NK-92 treated with Interleukin-12 subunit alpha and Interleukin-12 subunit beta, amount 100 ng/mL, for 24 hours (cell line): ENCODE results near the gene TBC1D16.

ENCODE experiments used
- DNase-seq: peaks from one replicate; lab custom pipeline; 2025; lab: John Stamatoyannopoulos, UW

TBC1D16 gene

DNA sequence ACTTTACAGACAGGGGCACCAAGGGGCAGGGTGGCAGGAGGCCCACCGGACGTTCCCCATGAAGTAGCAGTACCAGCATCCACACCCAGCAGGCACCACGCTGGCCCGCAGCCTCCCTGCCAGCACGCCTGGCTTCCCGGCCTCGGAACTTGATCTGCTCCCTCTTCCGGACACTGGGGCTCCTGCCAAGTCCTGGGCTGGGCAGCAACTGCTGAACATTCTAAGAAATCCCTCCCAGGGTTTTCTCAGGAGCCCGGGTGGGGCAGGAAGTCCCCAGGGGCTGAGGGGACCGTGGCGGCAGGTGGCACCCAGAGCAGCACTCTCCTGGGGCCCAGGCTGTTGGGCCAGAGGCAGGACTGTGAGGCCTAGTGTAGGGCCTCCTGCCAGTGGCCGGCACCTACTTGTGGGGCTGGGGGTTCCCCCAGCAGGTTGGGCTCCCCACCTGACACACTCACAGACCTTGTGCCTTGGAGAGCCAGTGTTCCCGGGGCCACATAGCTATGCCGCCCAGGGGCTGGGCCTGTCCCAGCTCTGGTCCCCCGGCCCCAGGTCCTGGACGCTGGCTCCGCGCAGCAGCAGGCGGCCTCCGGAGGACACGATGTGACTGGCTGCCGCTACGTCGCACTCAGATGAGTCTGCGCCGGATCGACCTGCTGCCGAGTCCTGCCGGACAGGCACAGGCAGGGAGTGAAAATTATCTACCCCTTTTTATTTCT is 110.3 kb downstream of the TBC1D16 start:
- DNase-seq, result no peak

DNA sequence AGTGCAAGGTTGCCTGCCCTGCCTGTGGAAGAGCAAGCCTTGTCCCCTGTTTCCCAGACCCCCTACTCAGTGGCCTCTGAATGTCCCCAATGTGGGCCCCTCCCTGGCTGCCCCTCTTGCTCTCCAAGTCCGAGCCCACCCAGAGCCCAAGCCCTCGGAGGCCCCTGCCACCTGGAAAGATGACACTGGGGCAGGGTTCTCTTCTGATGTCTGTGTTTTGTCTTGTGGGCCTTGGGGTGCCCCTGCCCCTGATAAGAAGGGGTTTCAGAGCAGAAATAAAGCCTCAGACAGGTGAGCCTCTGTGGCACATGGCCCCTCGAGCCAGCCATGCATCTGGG is 111.1 kb downstream of the TBC1D16 start:
- DNase-seq, result no peak

DNA sequence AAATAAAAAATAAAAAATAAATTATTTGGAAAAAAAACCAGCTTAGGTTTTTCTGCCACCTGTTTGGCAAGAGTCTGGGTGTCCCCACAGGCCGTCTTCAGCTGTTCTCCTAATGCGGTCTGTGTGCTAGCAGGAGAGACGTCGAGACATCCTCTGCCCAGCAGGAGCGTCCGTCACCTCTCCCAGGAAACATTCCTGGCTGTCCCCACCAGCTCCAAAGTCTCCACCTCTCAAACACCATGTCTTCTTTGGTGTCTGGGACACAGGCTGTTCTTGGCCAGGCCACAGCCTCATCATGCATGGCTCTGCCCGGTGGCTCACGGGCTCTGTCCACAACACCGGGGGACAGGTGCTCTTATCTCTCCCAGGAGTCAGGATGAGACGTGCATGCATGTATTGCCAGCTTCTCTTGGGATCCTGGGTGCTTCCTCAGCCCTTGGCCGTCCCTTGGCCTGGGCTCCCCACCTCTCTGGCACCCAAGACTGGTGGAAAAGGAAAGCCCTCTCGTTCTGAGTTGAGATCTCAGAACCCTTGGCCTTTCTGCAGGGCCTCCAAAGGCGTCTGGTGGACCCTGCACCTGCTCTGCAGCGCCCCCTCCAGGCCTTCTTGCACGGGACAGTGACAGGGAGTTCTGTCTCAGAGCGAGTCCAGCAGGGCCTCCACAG is 111.6 kb downstream of the TBC1D16 start:
- DNase-seq, result no peak

DNA sequence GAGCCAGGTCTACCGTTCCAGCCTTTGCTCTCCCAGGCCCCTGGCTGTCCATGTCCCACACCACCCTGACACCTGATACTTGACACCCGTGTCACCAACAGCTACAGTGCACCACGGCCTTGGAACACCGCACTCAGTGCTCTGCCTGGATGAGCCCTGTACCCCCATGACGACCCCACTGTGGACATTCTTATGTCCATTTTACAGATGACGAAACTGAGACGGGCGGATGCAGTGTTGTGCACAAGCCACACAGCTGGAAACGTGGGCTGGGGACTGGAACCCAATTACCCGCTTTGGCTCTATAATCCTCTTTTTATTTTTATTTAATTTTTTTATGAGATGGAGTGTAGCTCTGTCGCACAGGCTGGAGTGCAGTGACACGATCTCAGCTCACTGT is 112.9 kb downstream of the TBC1D16 start:
- DNase-seq, result no peak

DNA sequence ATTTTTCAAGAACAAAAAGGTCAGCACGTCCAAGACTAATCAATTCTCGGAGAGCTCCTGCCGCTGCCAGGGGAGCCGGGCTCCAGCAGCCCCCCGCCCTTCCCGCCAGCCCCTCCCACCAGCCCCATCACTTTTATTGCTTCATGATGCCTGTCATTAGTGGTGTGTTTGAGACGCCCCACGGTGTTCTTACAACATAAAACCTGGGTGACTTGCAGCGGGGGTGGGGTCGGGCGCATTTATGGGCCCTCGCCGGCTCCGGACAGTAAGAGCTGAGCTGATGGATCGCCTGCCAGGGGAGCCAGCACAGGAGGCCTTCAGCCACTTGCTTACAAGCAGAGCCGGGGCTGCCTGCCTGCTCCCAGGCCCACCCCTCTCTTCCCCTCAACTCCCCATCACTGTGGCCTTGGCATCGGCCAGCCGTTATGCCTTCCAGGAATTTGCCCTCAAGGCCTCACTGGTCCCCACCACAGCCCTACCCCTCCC is 113.5 kb downstream of the TBC1D16 start:
- DNase-seq, result no peak

DNA sequence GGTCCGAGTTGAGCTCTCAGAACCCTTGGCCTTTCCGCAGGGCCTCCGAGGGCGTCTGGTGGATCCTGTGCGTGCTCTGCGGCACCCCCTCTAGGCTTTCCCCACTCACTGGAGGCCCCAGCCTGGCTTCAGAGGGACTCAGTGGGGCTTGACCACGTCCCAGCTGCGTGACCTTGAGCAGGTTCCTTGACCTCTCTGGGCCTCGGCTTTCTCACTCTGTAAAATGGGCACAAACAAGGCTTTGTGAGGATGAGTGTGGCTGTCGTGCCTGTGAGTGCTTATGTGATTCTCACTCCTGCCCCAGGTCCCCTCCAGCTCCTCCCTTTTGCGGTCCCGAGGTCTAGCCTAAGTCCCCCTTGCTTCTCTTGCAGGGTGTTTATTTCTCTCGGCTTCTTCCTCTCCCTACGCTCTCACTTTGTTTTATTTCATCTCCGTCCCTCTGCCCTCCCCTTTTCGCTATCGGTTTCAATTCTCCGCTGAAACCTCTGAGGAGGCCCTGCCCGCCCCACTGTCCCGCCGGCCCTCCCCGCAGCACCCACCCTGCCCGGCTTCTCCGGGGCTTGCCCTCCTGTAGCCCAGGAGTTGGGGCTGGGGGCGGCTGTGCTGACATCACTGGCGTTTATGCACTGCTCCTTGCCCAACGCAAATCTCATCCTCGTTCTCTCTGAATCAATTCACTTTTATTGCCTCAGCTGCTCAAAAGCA is 114.1 kb downstream of the TBC1D16 start:
- no peak for DNase-seq

DNA sequence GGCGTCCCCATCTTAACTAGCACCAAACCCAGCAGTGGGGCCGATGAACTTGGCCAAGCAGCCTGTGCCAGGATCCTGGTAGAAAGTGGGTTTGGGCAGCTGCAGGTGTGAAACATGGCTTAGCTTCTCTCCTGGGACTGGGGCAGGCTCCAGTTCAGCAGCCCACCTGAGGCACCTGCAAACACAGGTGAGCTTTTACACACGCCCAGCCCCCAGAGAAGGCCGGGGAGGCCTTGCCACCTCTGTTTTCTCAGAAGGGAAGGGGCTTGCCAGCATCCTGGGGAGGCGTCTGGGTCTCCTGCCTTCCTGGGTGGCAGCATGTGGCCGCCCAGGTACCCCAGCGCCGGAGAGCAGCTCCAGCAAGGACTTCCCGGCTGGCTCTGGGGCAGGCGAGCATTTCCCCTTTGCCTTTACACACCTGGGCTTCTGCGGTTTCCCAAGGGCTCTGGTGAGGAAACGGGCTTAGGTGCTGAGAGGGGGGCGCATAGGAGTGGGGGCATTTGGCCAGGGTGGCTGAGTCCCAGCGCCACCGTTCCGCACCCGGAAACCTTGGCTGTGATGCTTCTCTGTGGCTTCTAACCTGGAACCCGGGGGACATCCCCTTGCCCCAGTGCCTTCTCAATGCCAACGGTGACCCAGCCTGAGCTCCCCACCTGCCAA is 114.8 kb downstream of the TBC1D16 start:
- no peak for DNase-seq

DNA sequence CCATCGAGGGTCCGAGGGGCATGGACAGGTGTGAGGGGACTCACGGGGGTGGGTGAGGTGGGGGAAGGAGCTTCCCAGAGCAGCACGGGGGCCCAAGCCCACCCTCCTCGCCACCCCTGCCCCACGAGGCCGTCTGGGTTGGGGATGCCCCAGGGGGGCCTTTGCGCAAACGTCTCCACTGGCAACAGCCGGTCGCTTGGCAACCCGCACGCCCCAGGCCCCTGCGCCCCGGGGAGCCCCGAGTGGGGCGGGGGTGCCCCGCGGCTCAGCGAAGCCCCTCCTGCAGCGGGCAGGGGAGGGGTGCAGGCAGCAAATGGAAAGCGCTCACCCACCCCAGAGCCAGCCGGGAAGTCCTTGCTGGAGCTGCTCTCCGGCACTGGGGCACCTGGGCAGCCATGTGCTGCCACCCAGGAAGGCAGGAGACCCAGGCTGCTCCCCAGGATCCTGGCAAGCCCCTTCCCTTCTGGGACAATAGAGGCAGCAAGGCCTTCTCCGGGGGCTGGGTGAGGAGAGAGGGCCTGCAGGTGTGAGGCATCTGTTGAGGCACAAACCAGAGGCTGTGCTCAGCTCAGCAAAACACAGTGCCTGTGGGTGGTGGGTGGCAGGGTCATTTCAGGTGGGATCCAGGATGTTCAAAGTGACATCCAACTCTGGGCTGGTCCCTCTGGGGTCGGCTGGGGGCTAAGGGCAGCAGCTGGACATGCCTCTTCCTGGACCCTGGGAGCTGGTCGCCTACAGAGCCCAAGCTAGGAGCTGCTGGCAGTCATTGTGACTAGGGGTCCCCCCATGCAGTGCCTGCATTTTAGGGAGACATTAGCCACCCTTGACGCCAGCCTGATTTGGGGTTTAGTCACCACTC is 115.6 kb downstream of the TBC1D16 start:
- DNase-seq, result no peak

DNA sequence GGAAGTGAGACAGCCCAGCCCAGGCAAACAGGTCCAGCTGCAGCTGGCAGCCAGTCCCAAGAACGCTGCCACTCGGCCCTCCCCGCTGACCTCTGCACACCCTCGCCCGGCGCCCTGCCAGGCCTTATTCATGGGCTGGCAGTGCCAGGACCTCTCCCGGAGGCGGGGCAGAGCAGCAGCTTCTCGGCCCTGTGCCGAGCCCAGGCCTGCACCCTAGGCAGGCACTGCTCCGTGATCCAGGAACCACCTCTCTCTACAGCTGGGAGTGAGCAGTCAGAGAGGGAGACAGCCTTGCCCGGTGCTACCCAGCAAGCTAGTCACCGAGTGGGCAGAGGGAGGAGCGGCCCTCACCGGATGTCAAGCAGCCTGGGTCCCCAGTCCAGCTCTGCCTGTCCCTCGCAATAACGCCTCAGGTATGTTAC is 116.5 kb downstream of the TBC1D16 start:
- DNase-seq, result no peak

DNA sequence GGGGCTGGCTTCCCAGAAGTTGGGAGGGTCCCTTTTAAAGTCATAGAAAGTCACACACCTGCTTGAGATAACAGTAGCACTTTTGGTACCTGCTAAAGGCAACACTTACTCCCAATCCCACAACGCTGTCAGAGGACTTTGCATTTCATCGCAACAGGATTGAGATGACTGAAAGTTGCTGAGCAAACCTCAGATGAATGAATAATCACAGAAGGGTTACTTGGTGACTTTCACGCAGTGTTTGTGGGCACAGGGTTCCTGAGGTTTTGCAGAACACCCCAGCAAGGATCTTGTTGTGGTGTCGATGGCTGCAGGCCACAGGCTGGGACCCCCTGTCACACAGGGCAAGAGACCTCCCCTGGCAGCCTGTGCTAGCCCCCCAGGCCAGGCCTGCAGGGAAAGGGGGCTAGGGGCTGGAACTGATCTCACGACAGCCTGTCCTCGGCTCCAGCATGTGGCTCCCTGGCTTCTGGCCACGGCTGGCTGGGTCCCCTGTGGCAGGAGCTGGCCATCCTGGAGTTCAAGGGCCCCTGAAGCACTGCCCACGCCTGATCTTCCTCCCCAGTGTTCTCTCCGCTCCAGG is 117.0 kb downstream of the TBC1D16 start:
- no peak for DNase-seq

DNA sequence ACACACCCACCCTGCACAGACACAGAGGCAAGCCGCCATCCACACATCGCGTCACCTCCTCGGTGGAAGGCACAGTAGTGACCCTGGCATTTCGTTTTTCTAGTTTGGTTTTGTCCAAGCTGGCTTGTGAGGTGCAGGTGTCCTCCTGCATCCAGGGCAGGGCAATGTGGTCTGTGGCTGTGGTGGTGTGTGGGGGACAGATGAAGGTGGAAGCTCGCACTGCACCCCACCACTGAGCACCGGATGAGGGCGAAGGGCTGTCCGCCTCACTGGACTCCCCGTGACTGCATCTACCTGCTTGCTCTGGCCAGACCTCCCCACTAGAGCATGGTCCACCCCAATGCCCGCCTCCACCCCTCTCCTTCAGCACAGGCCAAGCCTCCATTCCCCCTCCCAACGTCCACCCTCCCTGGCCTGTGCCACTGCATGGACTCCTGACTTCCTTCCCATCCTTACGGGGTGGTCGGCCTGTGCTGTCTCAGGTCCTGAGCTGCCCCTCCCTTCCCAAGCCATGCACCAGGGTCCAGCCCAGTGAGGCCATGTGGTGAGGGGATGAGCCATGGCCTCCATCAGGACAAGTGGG is 117.7 kb downstream of the TBC1D16 start:
- no peak for DNase-seq

DNA sequence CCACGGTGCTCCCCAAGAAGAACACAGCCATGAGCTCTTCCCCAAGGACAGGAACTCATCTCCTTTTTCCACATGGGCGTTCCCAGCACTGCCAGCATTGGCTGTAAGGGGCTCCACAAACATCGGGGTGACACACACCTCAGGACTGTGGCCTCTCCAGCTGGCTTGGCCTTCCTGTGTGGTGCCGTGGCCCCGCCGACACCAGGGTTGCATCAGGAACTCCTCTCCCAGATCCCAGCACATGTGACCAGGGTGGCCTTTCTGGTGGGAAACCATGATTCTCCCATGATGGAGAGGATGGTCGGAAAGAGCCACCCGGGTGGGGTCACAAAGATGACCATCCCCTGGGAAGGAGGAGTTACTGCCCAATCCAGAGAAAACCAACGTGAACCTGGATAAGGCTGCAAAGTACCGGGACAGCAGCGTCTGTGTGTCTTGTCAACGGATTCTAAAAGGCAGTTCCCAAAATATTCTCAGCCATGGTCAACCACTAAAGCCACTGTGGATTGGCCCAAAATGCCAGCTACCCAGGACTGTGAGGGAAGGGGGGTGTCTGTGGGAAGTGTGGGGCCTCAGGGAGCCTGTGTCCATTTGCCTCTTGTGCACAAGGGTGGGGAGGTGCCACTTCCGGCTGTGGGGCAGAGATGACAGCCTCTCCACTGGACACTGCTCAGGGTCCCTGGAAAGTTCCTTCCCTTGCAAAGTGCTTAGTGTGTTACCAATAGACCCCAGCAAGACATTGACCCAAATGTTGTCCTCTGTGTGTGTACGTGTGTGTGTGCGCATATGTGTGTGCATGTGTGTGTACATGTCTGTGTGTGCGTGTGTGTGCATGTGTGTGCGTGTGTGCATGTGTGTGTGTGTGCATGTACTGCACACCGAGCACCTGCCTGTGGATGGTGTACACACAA is 118.4 kb downstream of the TBC1D16 start:
- no peak for DNase-seq

DNA sequence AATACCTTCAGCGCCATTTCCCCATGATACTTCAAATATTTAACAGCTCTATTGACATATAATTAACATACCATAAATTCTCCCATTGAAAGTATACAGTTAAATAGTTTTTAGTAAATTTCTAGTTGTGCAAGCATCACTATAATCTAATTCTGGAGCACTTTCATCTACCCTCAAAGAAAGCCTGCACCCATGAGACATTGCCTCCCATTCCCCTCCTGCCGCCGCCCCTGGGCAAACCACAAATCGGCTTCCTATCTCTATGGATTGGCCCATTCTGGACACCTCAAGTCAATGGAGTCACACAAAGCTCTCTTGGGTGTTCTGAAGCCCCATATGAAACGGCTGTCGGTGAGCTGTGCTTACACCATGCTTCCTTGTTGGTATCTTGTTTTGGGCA is 119.2 kb downstream of the TBC1D16 start:
- no peak for DNase-seq

DNA sequence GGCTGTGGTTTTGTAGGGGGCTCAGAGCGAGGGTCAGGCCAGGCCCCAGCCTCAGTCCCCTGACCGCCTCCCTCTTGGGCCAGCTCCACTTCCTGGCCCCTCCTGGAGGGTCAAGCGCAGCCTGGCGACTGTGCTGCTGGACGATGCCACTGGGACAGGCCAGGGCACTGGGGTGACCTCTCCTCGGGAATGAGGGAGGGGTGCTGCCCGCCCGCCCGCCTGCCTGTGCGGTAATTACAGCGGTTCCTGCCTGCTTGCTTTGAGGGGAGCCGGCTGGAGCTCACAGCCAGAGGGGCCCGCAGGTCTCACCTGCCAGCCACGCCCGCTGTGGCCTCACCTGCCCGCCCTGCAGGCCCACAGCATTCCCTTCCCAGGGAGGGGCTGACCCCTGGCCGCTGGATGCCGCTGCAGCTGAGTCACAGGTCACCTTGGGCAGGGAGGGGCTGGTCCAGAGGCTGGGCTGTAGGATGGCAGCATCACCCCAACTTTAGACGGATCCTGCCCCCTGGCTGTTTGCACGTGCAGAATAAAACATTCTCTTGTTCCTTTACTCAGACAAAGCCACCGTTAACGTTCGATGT is 119.7 kb downstream of the TBC1D16 start:
- no peak for DNase-seq

DNA sequence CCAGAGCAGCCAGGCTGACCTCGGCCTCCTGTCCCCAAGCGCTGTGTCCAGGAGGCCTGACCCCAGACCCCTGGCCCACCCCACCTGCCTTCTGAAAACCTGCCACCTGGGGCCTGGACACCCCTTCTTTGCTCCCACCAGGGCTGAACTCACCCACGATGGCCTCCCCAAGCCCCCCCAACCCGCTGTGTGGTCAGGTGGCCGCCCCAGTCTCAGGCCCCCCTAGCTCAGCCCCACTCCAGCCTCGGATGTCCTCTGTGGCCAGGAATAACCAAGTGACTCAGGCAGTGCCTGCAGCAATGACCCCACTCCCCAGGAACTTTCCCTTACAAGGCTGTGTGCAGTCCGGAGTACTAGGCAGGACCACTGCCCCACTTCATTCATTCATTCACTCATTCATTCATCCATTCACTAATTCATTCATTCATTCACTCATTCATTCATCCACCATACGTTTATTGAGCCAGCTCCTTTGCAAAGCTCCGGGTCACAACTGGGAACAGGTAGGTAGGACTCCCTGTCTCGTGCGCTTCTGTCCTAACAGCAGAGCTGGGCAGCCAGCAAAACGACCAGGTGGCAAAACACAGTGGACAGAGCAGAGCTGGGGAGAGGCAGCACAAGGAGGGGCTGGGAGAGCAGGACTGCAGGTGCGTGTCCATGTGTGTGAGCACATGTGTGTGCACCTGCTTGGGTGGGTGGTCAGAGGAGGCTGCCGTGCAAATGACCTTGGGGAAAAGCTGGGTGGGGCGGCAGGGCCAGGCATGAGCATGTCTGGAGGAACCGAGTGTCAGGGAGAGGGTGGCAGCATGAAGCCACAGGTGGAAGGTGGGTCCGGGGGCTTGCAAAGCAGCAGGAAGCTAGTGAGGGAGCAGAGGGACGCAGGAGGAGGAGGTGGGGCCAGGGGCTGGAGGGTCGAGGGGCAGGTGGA is 120.6 kb downstream of the TBC1D16 start:
- no peak for DNase-seq

DNA sequence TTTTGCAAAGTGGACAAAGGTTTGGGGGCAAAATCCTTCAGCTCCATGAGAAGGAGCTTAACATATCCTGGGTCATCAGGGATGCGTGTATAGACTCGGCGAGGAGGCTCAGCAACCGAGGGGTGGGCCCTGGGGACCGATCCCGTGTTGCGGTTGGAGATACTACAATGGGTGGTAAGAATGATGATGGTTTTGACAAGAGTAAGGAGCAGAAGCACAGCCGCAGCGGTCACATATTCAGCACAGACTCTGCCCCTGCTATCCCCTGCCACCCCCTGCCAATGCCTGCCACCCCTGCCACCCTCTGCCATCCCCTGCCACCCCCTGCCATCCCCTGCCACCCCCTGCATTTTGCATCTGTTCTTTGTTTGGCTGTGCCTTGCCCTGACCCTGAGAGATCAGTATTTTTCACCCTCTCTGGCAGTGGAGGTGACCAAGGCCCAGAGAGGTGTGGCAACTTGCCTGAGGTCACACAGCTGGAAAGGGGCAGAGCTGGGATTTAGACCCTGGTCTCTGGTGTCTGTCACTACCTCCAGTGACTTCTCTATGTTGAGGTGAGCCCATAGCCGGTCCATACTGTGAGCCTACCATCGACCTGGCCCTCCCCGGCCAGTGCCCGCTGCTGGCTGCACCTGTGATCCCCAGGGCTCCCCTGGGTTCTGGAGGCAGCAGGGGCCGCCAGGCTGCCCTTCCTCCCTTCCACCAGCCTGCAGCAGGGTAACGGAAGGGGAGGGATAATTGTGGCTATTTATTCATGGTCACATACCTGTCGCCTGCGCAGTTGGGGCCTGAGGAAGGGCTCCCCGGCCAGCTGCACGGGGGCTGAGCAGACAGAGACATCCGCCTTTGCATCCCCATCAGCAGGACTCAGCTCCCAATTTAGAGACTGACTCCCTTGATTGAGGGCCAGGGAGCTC is 121.5 kb downstream of the TBC1D16 start:
- DNase-seq, result no peak

DNA sequence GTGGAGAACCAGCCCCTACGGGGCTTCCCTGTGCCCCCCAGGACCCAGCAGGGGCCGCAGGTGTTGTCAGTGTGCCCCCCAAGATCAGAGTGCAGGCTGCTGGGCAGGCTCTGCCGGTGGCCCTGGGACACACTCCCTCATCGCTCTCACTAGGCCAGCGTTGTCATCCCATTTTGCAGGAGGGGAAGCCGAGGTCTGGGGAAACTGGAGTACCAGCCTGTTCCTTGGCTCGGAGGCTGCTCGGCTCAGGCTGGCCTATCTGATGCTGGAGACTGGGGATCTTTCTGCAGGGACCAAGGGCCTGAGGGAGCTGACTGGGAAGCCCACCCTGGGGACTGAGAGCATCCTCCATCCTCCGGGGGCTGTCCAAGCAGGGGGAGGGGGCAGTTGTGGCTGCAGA is 122.2 kb downstream of the TBC1D16 start:
- no peak for DNase-seq
